HL-60 (cell line): Measurements from ENCODE around the gene ADGRG1.

Source experiments
- DNase-seq, 2 experiments: peaks; one replicate each; pipeline ENCODE4 v3.0.0-alpha.2; 2010 to 2020; ENCODE audit warnings: low read depth in 1 of 2, low spot score in 1 of 2
- H3K27ac ChIP-seq: fragments of 250-450 bp; sonication (Bioruptor Pico); replicated peaks from 2 replicates; pipeline ENCODE4 v1.5.1; 2020; ENCODE audit warnings: mild to moderate bottlenecking, moderate library complexity
- H3K27me3 ChIP-seq: fragments of 250-450 bp; sonication (Bioruptor Pico); 2 replicates; pipeline ENCODE4 v1.5.1; 2021; ENCODE audit warnings: mild to moderate bottlenecking, moderate library complexity; ENCODE audit not compliant: insufficient read depth, poor library complexity, severe bottlenecking
- H3K4me3 ChIP-seq: replicated peaks from 2 replicates; pipeline ENCODE4 v1.5.1; 2011; ENCODE audit warnings: mild to moderate bottlenecking, control low read depth, low read length; ENCODE audit not compliant: insufficient read depth
- CTCF ChIP-seq: IDR thresholded peaks from one replicate; pipeline ENCODE4 v1.5.1; 2011; ENCODE audit warnings: low read length, control low read depth, inconsistent platforms; ENCODE audit not compliant: insufficient read depth
- GABPA ChIP-seq: IDR thresholded peaks from 2 replicates; pipeline ENCODE4 v1.6.1; 2012; ENCODE audit warnings: low read depth
- POLR2AphosphoS5 ChIP-seq: IDR thresholded peaks from 2 replicates; pipeline ENCODE4 v1.6.1; 2012; ENCODE audit warnings: low read depth
- REST ChIP-seq: IDR thresholded peaks from 2 replicates; pipeline ENCODE4 v1.6.1; 2012; ENCODE audit warnings: low read depth; ENCODE audit not compliant: insufficient replicate concordance
- SPI1 ChIP-seq: IDR thresholded peaks from 2 replicates; pipeline ENCODE4 v1.6.1; 2012; ENCODE audit warnings: low read depth, mild to moderate bottlenecking, borderline replicate concordance

Gene ADGRG1

GRCh38 chr16:57642160-57643135, 14.0 kb downstream of the ADGRG1 start:
- TF ChIP-seq POLR2AphosphoS5 (no peak), CTCF (no peak), SPI1 (no peak), GABPA (no peak), REST (no peak)
- no peak overlapping the region for H3K27ac ChIP-seq
- H3K4me3 ChIP-seq = no peak overlapping the region
- DNase-seq = no peak
- no peaks in the 10 kb centered on the region for H3K27me3 ChIP-seq

GRCh38 chr16:57643147-57643874, 14.9 kb downstream of the ADGRG1 start:
- Histone ChIP-seq H3K27ac (no peak overlapping the region), H3K4me3 (no peak overlapping the region), H3K27me3 (no peaks in the 10 kb centered on the region)
- TF ChIP-seq SPI1 (no peak), CTCF (no peak)
- DNase-seq = no peak

GRCh38 chr16:57643910-57644309, 15.5 kb downstream of the ADGRG1 start:
- no peak overlapping the region for H3K4me3 ChIP-seq
- TF ChIP-seq POLR2AphosphoS5 = no peak
- no peak for TF ChIP-seq SPI1
- no peak for TF ChIP-seq GABPA
- no peak for TF ChIP-seq CTCF
- no peak for TF ChIP-seq REST

More at GRCh38 chr16:57643910-57644309, 15.5 kb downstream of the ADGRG1 start:
- Histone ChIP-seq H3K27me3 (no peaks in the 10 kb centered on the region), H3K27ac (no peak overlapping the region)
- DNase-seq = no peak
